ENCODE results near the gene GRK4.

Gene GRK4

GRCh38 chr4:2961421-2961810 lies 2.0 kb upstream of the GRK4 start:
- peak overlapping the region; percentile 46 for H3K27ac ChIP-seq (ENCODE audit: low read length)
- no peaks in the 10 kb centered on the region for H3K27me3 ChIP-seq (ENCODE audit: insufficient read depth, low read length, poor library complexity)
- H3K4me3 ChIP-seq (ENCODE audit: low read depth in 1 of 2, low read length in 2 of 2), result peak overlapping the region; percentile 76 to 84; a peak in 3 of 4 replicates
- H3K79me2 ChIP-seq (ENCODE audit: insufficient read depth, low read length), result peaks cover 66% of the 10 kb centered on the region
- DNase-seq (peak; percentile 35), ATAC-seq (ENCODE audit: insufficient read depth, low read depth) (no peak)
- H3K4me1 ChIP-seq (ENCODE audit: insufficient read depth, low read length), result peaks cover 31% of the 10 kb centered on the region
- no peak for TF ChIP-seq EZH2 (IDR thresholded peaks at IDR 0.05; ENCODE audit: borderline replicate concordance, low read depth, low read length, severe bottlenecking)
- no peak for TF ChIP-seq CTCF (IDR thresholded peaks at IDR 0.05; ENCODE audit: borderline replicate concordance, extremely low read depth, low read length, poor library complexity, severe bottlenecking)
- peaks cover 43% of the 10 kb centered on the region for H4K20me1 ChIP-seq (ENCODE audit: insufficient read depth, low read length)
- H2AFZ ChIP-seq (ENCODE audit: low read depth, low read length), result no peak overlapping the region
- H3K36me3 ChIP-seq (ENCODE audit: insufficient read depth, low read length), result peaks cover 35% of the 10 kb centered on the region
- H3K4me2 ChIP-seq (ENCODE audit: insufficient read depth, low read length), result peak overlapping the region; percentile 82
- H3K9me3 ChIP-seq (ENCODE audit: insufficient read depth, low read length, severe bottlenecking), result no peaks in the 10 kb centered on the region
- H3K9ac ChIP-seq (ENCODE audit: low read depth, low read length), result peak overlapping the region; percentile 89

DNA sequence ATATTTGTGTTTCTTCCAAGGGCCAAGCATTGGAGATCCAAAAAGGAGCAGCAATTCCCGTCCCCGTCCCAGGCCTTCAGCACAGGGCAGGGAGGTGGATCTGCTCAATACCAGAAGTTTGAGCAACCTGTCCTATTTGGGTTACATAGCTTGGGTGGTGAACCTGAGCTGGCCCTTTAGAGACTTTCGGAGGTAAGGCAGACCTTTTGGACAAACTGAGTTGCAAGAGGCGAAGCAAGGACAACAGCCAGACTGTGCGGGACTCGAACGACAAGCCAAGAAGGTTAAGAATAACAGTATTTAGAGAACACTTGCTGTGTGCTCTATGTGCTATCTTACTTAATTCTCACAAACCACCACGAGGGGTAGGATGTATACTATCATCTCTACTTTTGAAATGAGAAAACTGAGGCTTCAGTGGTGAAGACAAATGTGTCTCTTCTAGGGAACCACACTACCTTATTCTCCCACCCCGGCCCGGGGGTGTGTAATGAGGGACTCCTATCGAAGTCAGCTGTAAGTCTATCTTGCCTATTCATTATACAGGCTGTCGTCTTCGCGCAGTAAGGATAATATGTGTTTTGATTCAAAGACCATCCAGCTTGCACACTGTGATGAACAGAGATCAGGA lies 1.4 kb upstream of the GRK4 start:
- Histone ChIP-seq H4K20me1 (ENCODE audit: insufficient read depth, low read length) (peaks cover 43% of the 10 kb centered on the region), H3K27ac (ENCODE audit: low read length) (peak overlapping the region; percentile 86; the same call in 1 of the 2 replicates), H2AFZ (ENCODE audit: low read depth, low read length) (no peak overlapping the region; the same call in 1 of the 2 replicates), H3K9ac (ENCODE audit: low read depth, low read length) (peak overlapping the region; percentile 89), H3K9me3 (ENCODE audit: insufficient read depth, low read length, severe bottlenecking) (no peaks in the 10 kb centered on the region), H3K27me3 (ENCODE audit: insufficient read depth, low read length, poor library complexity) (no peaks in the 10 kb centered on the region), H3K36me3 (ENCODE audit: insufficient read depth, low read length) (peaks cover 30% of the 10 kb centered on the region), H3K4me1 (ENCODE audit: insufficient read depth, low read length) (peaks cover 31% of the 10 kb centered on the region), H3K79me2 (ENCODE audit: insufficient read depth, low read length) (peaks cover 62% of the 10 kb centered on the region), H3K4me2 (ENCODE audit: insufficient read depth, low read length) (peak overlapping the region; percentile 82), H3K4me3 (ENCODE audit: low read depth in 1 of 2, low read length in 2 of 2) (peak overlapping the region; percentile 76 to 84; a peak in 3 of 4 replicates)
- TF ChIP-seq EZH2 (IDR thresholded peaks at IDR 0.05; ENCODE audit: borderline replicate concordance, low read depth, low read length, severe bottlenecking) (no peak), CTCF (IDR thresholded peaks at IDR 0.05; ENCODE audit: borderline replicate concordance, extremely low read depth, low read length, poor library complexity, severe bottlenecking) (peak; percentile 32)
- ATAC-seq (ENCODE audit: insufficient read depth, low read depth) (peak; percentile 12; the same call in 2 of the 3 replicates), DNase-seq (peak; percentile 25)

DNA sequence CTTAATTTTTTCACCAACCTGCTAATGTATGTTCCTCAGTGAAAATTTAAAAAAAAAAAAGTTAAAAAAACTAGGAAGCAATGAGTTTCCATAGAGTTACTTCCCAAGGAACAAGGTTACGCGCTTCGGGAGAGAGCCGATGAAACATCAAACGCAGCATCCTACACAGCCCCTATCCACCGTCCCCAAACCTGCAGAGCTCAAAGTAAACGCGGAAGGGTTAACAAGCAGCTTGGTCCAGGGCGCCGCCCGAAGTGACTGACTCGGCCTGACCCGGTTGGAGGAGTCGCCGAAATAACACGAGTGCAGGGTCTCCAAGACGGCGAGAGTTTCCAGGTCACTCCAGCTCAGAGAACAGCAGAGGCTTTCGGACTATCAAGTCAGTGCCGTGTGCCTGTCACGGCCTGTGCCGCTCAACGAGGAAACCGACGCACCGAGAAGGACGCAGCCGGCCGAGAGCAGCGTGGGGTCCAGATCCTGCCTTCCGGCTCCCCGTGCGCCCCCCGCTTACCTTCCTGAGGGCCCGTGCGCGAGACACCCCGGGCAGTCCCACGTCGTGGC lies 677 bp upstream of the GRK4 start:
- DNase-seq (no peak), ATAC-seq (ENCODE audit: insufficient read depth, low read depth) (peak; percentile 45)
- Histone ChIP-seq H4K20me1 (ENCODE audit: insufficient read depth, low read length) (peaks cover 36% of the 10 kb centered on the region), H3K79me2 (ENCODE audit: insufficient read depth, low read length) (peaks cover 56% of the 10 kb centered on the region), H3K9me3 (ENCODE audit: insufficient read depth, low read length, severe bottlenecking) (no peaks in the 10 kb centered on the region), H3K27ac (ENCODE audit: low read length) (peak overlapping the region; percentile 86), H3K9ac (ENCODE audit: low read depth, low read length) (peak overlapping the region; percentile 89), H3K27me3 (ENCODE audit: insufficient read depth, low read length, poor library complexity) (no peaks in the 10 kb centered on the region), H3K36me3 (ENCODE audit: insufficient read depth, low read length) (peaks cover 22% of the 10 kb centered on the region), H3K4me3 (ENCODE audit: low read depth in 1 of 2, low read length in 2 of 2) (peak overlapping the region; percentile 76 to 84), H2AFZ (ENCODE audit: low read depth, low read length) (peak overlapping the region; percentile 94), H3K4me2 (ENCODE audit: insufficient read depth, low read length) (peak overlapping the region; percentile 82), H3K4me1 (ENCODE audit: insufficient read depth, low read length) (peaks cover 31% of the 10 kb centered on the region)
- TF ChIP-seq CTCF (IDR thresholded peaks at IDR 0.05; ENCODE audit: borderline replicate concordance, extremely low read depth, low read length, poor library complexity, severe bottlenecking) (no peak), EZH2 (IDR thresholded peaks at IDR 0.05; ENCODE audit: borderline replicate concordance, low read depth, low read length, severe bottlenecking) (no peak)

All from DND-41 (cell line).